HEK293 (cell line): ENCODE data around the gene RMND1.

Source experiments
- CTCF ChIA-PET: fragments of 350-600 bp; formaldehyde crosslinking; extraction: SDS; loops from one replicate; lab custom pipeline; 2021; ENCODE audit warnings: antibody characterized with exemption; lab: Yijun Ruan, JAX
- POLR2A ChIA-PET: fragments of 300-600 bp; formaldehyde crosslinking; extraction: SDS; loops from one replicate; lab custom pipeline; 2020; ENCODE audit warnings: antibody characterized with exemption, inconsistent platforms; lab: Yijun Ruan, JAX
- H3K27ac ChIP-seq: fragments of 200-500 bp; sonication (Bioruptor generic); 2 replicates; pipeline ENCODE4 v1.5.1; 2014; ENCODE audit warnings: low read depth, low read length, control low read depth, inconsistent platforms; ENCODE audit errors: extremely low read depth
- H3K36me3 ChIP-seq, 2 experiments: fragments of 200-500 bp in 1 of 2; sonication (Bioruptor generic) in 1 of 2; 1 replicate in 1 of 2; 2 replicates in 1 of 2; pipeline ENCODE4 v1.5.1; 2014 to 2017; ENCODE audit warnings: inconsistent platforms in 2 of 2, low read length in 2 of 2; ENCODE audit not compliant: control insufficient read depth in 2 of 2, insufficient read depth in 1 of 2
- H3K4me1 ChIP-seq: fragments of 200-500 bp; sonication (Bioruptor generic); 2 replicates; pipeline ENCODE4 v1.5.1; 2014; ENCODE audit warnings: mild to moderate bottlenecking, low read length, inconsistent platforms; ENCODE audit not compliant: control insufficient read depth, insufficient read depth
- H3K4me3 ChIP-seq: 2 replicates; pipeline ENCODE4 v1.5.1; 2011; ENCODE audit warnings: low read depth, mild to moderate bottlenecking, control low read depth, low read length, moderate library complexity
- H3K9me3 ChIP-seq: fragments of 200-500 bp; sonication (Bioruptor generic); 2 replicates; pipeline ENCODE4 v1.5.1; 2014; ENCODE audit warnings: low read depth, low read length, inconsistent platforms; ENCODE audit not compliant: control insufficient read depth, insufficient read depth
- IKZF3 ChIP-seq: fragments of 450-650 bp; IDR thresholded peaks from 2 replicates; pipeline ENCODE4 v1.5.0; 2018; ENCODE audit warnings: missing biosample characterization, mild to moderate bottlenecking, missing genetic modification characterization, moderate library complexity
- ZBTB20 ChIP-seq: fragments of 450-650 bp; formaldehyde crosslinking; IDR thresholded peaks from 2 replicates; pipeline ENCODE4 v1.5.1; 2016; ENCODE audit warnings: missing biosample characterization, missing genetic modification characterization
- ZEB2 ChIP-seq: fragments of 450-650 bp; formaldehyde crosslinking; IDR thresholded peaks from 2 replicates; pipeline ENCODE4 v1.5.1; 2016; ENCODE audit warnings: missing biosample characterization, missing genetic modification characterization
- ZFHX2 ChIP-seq: fragments of 450-650 bp; formaldehyde crosslinking; conservative IDR thresholded peaks from 2 replicates; pipeline ENCODE4 v1.5.1; 2016; ENCODE audit warnings: missing biosample characterization, missing genetic modification characterization
- ZFP41 ChIP-seq: fragments of 450-650 bp; formaldehyde crosslinking; IDR thresholded peaks from 2 replicates; pipeline ENCODE4 v1.5.1; 2016; ENCODE audit warnings: missing biosample characterization, missing genetic modification characterization, borderline replicate concordance
- ZFP69B ChIP-seq: fragments of 450-650 bp; formaldehyde crosslinking; IDR thresholded peaks from 2 replicates; pipeline ENCODE4 v1.5.1; 2016; ENCODE audit warnings: missing biosample characterization, missing genetic modification characterization
- ZNF146 ChIP-seq: fragments of 450-650 bp; formaldehyde crosslinking; IDR thresholded peaks from 2 replicates; pipeline ENCODE4 v1.5.1; 2016; ENCODE audit warnings: missing biosample characterization, missing genetic modification characterization
- ZNF175 ChIP-seq: fragments of 450-650 bp; formaldehyde crosslinking; IDR thresholded peaks from 2 replicates; pipeline ENCODE4 v1.5.1; 2016; ENCODE audit warnings: missing biosample characterization, missing genetic modification characterization
- ZNF248 ChIP-seq: fragments of 450-650 bp; formaldehyde crosslinking; IDR thresholded peaks from 2 replicates; pipeline ENCODE4 v1.5.1; 2017; ENCODE audit warnings: missing biosample characterization, missing genetic modification characterization
- ZNF302 ChIP-seq: fragments of 450-650 bp; formaldehyde crosslinking; IDR thresholded peaks from 2 replicates; pipeline ENCODE4 v1.5.1; 2016; ENCODE audit warnings: missing biosample characterization, missing genetic modification characterization, low read depth
- ZNF335 ChIP-seq: fragments of 450-650 bp; formaldehyde crosslinking; conservative IDR thresholded peaks from 2 replicates; pipeline ENCODE4 v1.5.1; 2016; ENCODE audit warnings: missing biosample characterization, missing genetic modification characterization
- ZNF544 ChIP-seq: fragments of 450-650 bp; formaldehyde crosslinking; IDR thresholded peaks from 2 replicates; pipeline ENCODE4 v1.5.0; 2017; ENCODE audit warnings: missing biosample characterization, missing genetic modification characterization
- ZNF664 ChIP-seq: fragments of 450-650 bp; formaldehyde crosslinking; IDR thresholded peaks from 2 replicates; pipeline ENCODE4 v1.5.1; 2016; ENCODE audit warnings: missing biosample characterization, missing genetic modification characterization
- ZNF837 ChIP-seq: fragments of 450-650 bp; formaldehyde crosslinking; IDR thresholded peaks from 2 replicates; pipeline ENCODE4 v1.5.1; 2016; ENCODE audit warnings: missing biosample characterization, missing genetic modification characterization
- TF ChIP-seq, protein P1 (sequence below): fragments of 450-650 bp; formaldehyde crosslinking; conservative IDR thresholded peaks from 2 replicates; pipeline ENCODE4 v1.5.1; 2016; ENCODE audit warnings: low read depth, missing biosample characterization, missing genetic modification characterization
- TF ChIP-seq, protein P2 (sequence below): fragments of 450-650 bp; formaldehyde crosslinking; IDR thresholded peaks from 2 replicates; pipeline ENCODE4 v1.5.1; 2016; ENCODE audit warnings: missing biosample characterization, missing genetic modification characterization
- TF ChIP-seq, protein P3 (sequence below): fragments of 450-650 bp; formaldehyde crosslinking; IDR thresholded peaks from 2 replicates; pipeline ENCODE4 v1.5.1; 2017; ENCODE audit warnings: missing biosample characterization, missing genetic modification characterization
- TF ChIP-seq, protein P4 (sequence below): fragments of 450-650 bp; formaldehyde crosslinking; optimal IDR thresholded peaks from 2 replicates; pipeline ENCODE3; 2016; ENCODE audit warnings: missing biosample characterization, mild to moderate bottlenecking, missing genetic modification characterization

Gene RMND1

DNA sequence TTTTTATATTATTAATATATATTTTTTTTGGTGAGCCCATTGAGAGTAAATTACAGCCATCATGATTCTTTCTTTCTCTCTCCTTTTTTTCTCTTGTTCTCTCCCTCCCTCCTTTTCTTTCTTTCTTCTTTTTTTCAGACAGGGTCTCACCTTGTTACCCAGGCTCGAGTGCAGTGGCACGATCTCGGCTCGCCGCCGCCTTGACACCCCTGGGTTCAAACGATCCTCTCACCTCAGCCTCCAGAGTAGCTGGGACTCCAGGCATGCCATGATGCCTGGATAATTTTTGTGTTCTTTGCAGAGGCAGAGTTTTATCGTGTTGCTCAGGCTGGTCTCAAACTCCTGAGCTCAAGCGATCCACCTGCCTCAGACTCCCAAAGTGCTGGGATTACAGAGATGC lies 43.5 kb upstream of the RMND1 start (continued):
- TF ChIP-seq, protein P1, sequence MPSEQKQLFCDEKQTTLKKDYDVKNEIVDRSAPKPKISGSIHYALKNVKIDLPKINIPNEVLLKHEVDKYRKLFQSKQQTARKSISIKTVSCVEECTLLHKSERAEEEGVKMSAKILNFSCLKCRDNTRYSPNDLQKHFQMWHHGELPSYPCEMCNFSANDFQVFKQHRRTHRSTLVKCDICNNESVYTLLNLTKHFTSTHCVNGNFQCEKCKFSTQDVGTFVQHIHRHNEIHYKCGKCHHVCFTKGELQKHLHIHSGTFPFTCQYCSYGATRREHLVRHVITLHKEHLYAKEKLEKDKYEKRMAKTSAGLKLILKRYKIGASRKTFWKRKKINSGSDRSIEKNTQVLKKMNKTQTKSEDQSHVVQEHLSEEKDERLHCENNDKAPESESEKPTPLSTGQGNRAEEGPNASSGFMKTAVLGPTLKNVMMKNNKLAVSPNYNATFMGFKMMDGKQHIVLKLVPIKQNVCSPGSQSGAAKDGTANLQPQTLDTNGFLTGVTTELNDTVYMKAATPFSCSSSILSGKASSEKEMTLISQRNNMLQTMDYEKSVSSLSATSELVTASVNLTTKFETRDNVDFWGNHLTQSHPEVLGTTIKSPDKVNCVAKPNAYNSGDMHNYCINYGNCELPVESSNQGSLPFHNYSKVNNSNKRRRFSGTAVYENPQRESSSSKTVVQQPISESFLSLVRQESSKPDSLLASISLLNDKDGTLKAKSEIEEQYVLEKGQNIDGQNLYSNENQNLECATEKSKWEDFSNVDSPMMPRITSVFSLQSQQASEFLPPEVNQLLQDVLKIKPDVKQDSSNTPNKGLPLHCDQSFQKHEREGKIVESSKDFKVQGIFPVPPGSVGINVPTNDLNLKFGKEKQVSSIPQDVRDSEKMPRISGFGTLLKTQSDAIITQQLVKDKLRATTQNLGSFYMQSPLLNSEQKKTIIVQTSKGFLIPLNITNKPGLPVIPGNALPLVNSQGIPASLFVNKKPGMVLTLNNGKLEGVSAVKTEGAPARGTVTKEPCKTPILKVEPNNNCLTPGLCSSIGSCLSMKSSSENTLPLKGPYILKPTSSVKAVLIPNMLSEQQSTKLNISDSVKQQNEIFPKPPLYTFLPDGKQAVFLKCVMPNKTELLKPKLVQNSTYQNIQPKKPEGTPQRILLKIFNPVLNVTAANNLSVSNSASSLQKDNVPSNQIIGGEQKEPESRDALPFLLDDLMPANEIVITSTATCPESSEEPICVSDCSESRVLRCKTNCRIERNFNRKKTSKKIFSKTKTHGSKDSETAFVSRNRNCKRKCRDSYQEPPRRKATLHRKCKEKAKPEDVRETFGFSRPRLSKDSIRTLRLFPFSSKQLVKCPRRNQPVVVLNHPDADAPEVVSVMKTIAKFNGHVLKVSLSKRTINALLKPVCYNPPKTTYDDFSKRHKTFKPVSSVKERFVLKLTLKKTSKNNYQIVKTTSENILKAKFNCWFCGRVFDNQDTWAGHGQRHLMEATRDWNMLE = no peak
- TF ChIP-seq ZNF146 = no peak
- TF ChIP-seq ZNF175 (tag by site-specific recombination) = no peak
- no peak for TF ChIP-seq IKZF3 (tag by site-specific recombination)
- no peak for TF ChIP-seq ZNF544 (tag by site-specific recombination)
- no peak for TF ChIP-seq ZNF837 (tag by site-specific recombination)
- TF ChIP-seq ZNF302 (tag by site-specific recombination) = no peak
- no peak for TF ChIP-seq ZFP41 (tag by site-specific recombination)

DNA sequence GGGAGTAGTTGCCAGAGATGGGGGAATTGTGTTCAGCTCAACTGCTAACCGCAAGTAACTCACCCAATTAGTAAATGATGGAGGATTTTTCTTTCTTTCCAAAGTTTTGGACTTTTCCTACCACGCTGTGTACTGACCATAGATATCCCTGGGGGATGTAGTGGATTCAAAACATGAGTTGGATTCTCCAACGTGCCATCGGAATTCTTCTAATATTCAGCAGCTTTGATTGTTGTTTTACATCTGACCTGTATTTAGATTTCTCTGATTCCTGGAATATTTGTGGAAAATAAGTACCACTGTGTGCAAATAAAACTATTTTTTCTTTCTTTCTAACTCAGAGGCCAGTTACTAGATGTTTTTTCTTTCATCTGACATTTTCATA lies 43.0 kb upstream of the RMND1 start:
- peak; percentile 14; the same call in 1 of the 2 replicates for TF ChIP-seq IKZF3 (tag by site-specific recombination)
- TF ChIP-seq ZNF664 (tag by site-specific recombination) = no peak
- no peaks in the 10 kb centered on the region for H3K36me3 ChIP-seq
- H3K27ac ChIP-seq = no peak overlapping the region
- ChIA-PET CTCF (interaction anchor here (0.7 kb wide), 1 partner anchor 49 kb away, joined by 3 read pairs; no protein-coding TSS in a partner anchor), POLR2A (no interaction called here)
- H3K9me3 ChIP-seq = no peaks in the 10 kb centered on the region
- peak overlapping the region; percentile 54 for H3K4me3 ChIP-seq
- H3K4me1 ChIP-seq = no peaks in the 10 kb centered on the region

DNA sequence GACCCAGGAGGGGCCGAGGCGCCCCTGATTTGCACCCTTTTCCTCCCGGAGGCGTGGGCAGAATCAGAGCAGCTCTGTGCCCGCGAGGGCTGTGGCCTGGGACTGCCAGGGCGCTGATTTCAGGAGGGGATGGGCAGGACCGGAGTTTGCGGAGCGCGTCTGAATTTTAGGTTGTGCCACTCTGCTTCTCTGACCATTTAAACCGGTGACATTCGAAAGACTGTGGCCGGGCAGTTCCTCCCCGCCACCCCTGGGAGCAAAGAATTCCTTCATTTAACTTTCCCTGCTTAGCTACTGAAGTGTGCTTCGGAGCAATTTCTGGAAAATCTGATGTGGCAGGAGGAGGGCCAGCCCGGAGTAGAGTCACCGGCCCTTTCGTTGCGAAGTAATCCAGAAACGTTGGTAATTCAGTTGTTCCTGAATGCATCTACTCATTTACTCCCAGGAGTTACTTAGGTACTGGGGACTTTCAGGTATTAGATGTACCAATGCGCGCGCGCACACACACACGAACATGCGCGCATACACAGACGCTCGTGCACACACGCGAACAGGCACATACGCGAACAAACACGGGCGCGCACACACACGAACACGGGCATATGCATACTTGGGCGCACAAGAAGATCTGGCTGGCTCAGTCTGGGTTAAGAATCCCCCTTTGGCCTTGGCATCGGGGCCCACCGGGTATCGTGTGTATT lies 42.5 kb upstream of the RMND1 start:
- H3K4me3 ChIP-seq = peak overlapping the region; percentile 54
- CTCF ChIA-PET = interaction anchor here (0.7 kb wide), 1 partner anchor 49 kb away, joined by 3 read pairs; no protein-coding TSS in a partner anchor
- H3K4me1 ChIP-seq = no peaks in the 10 kb centered on the region
- POLR2A ChIA-PET = interaction anchor here (1.0 kb wide), 1 partner anchor 43 kb away, joined by 3 read pairs; the partner anchor contains the start of gene RMND1
- no peaks in the 10 kb centered on the region for H3K36me3 ChIP-seq
- peak overlapping the region; percentile 65; the same call in 1 of the 2 replicates for H3K27ac ChIP-seq
- no peaks in the 10 kb centered on the region for H3K9me3 ChIP-seq
- TF ChIP-seq, protein P2, sequence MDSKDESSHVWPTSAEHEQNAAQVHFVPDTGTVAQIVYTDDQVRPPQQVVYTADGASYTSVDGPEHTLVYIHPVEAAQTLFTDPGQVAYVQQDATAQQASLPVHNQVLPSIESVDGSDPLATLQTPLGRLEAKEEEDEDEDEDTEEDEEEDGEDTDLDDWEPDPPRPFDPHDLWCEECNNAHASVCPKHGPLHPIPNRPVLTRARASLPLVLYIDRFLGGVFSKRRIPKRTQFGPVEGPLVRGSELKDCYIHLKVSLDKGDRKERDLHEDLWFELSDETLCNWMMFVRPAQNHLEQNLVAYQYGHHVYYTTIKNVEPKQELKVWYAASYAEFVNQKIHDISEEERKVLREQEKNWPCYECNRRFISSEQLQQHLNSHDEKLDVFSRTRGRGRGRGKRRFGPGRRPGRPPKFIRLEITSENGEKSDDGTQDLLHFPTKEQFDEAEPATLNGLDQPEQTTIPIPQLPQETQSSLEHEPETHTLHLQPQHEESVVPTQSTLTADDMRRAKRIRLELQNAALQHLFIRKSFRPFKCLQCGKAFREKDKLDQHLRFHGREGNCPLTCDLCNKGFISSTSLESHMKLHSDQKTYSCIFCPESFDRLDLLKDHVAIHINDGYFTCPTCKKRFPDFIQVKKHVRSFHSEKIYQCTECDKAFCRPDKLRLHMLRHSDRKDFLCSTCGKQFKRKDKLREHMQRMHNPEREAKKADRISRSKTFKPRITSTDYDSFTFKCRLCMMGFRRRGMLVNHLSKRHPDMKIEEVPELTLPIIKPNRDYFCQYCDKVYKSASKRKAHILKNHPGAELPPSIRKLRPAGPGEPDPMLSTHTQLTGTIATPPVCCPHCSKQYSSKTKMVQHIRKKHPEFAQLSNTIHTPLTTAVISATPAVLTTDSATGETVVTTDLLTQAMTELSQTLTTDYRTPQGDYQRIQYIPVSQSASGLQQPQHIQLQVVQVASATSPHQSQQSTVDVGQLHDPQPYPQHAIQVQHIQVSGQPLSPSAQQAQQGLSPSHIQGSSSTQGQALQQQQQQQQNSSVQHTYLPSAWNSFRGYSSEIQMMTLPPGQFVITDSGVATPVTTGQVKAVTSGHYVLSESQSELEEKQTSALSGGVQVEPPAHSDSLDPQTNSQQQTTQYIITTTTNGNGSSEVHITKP (tag by site-specific recombination) = 0 out of 2 replicates have a peak, but pooled peaks have one; percentile 19
- TF ChIP-seq ZNF335 (tag by site-specific recombination) (peak; percentile 73), ZFP69B (peak; percentile 69), ZEB2 (tag by site-specific recombination) (0 out of 2 replicates have a peak, but pooled peaks have one; percentile 25), ZNF248 (tag by site-specific recombination) (no peak), ZBTB20 (tag by site-specific recombination) (peak; percentile 44; the same call in 1 of the 2 replicates), ZFHX2 (peak; percentile 34; the same call in 1 of the 2 replicates)
- TF ChIP-seq, protein P3, sequence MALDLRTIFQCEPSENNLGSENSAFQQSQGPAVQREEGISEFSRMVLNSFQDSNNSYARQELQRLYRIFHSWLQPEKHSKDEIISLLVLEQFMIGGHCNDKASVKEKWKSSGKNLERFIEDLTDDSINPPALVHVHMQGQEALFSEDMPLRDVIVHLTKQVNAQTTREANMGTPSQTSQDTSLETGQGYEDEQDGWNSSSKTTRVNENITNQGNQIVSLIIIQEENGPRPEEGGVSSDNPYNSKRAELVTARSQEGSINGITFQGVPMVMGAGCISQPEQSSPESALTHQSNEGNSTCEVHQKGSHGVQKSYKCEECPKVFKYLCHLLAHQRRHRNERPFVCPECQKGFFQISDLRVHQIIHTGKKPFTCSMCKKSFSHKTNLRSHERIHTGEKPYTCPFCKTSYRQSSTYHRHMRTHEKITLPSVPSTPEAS (tag by site-specific recombination) = peak; percentile 77
- TF ChIP-seq, protein P4, sequence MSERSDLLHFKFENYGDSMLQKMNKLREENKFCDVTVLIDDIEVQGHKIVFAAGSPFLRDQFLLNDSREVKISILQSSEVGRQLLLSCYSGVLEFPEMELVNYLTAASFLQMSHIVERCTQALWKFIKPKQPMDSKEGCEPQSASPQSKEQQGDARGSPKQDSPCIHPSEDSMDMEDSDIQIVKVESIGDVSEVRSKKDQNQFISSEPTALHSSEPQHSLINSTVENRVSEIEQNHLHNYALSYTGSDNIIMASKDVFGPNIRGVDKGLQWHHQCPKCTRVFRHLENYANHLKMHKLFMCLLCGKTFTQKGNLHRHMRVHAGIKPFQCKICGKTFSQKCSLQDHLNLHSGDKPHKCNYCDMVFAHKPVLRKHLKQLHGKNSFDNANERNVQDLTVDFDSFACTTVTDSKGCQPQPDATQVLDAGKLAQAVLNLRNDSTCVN (tag by site-specific recombination) = peak; percentile 60
